GM12864 (cell line): ENCODE results near the gene CACNA2D3.

Source experiments
- DNase-seq: peaks from one replicate; pipeline ENCODE4 v3.0.0-alpha.2; 2011; ENCODE audit warnings: low read depth
- H3K4me3 ChIP-seq: 2 replicates; pipeline ENCODE4 v1.5.1; 2011; ENCODE audit warnings: mild to moderate bottlenecking, low read depth, low read length, control low read depth
- TF ChIP-seq, protein P1 (sequence below): IDR thresholded peaks from 2 replicates; pipeline ENCODE4 v1.5.1; 2011; ENCODE audit warnings: low read depth, mild to moderate bottlenecking, moderate library complexity, low read length, control low read depth, inconsistent platforms; ENCODE audit errors: missing control alignments

The CACNA2D3 gene

DNA sequence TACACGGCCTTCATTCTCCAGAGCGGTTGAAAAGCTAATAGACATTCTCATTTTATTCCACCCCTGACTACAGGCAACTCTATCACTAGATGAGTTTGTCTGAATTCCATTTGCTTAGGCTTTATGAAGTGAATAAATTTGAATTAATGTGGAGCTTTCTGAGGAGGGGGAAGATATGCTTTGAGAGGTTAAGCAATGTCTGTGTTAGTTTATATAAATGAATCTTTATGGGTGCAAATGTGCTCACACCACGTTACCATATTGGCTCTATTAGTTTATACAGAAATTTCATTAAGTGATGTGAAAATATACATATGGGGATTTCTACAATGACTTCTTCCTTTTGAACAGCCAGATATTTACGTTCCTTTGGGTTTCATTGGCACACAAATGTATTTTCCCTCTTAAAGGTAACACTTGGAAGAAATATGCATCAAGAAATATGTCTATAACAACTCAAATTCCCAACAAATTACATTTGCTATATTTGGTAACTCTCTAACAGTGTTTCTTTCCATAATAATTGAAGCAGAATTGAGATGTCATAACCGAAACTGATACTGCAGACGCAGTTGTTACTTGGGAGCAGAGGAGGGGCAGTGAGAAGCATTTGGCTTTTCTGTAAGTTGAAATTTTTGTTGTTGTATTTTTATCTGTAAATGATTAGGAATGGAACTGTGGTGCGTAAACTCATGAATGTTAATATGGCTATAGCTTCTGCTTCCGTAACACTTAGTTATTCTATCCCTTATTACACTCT is 359.4 kb downstream of the CACNA2D3 start:
- H3K4me3 ChIP-seq: no peak overlapping the region
- TF ChIP-seq, protein P1, sequence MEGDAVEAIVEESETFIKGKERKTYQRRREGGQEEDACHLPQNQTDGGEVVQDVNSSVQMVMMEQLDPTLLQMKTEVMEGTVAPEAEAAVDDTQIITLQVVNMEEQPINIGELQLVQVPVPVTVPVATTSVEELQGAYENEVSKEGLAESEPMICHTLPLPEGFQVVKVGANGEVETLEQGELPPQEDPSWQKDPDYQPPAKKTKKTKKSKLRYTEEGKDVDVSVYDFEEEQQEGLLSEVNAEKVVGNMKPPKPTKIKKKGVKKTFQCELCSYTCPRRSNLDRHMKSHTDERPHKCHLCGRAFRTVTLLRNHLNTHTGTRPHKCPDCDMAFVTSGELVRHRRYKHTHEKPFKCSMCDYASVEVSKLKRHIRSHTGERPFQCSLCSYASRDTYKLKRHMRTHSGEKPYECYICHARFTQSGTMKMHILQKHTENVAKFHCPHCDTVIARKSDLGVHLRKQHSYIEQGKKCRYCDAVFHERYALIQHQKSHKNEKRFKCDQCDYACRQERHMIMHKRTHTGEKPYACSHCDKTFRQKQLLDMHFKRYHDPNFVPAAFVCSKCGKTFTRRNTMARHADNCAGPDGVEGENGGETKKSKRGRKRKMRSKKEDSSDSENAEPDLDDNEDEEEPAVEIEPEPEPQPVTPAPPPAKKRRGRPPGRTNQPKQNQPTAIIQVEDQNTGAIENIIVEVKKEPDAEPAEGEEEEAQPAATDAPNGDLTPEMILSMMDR: no peak
- no peak for DNase-seq

DNA sequence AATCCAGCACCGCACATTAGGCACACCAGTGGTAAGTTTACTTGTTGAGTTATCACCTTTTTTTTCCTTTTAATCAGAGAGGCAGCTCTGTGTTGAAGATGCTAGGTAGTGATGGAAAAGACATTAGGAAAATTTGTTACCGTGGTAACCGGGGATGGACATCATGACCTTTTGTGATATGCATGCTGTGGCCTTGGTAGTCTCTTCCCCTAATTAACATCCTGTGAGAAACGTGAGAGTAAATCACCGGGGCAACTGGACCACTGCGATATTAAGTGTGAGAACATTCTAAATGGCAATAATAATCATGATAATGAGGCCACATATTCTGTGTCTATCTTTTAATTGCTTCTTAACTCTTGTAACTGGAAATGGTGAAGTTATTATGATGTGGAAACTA is 362.0 kb downstream of the CACNA2D3 start:
- TF ChIP-seq, protein P1: no peak
- no peak overlapping the region for H3K4me3 ChIP-seq
- no peak for DNase-seq

DNA sequence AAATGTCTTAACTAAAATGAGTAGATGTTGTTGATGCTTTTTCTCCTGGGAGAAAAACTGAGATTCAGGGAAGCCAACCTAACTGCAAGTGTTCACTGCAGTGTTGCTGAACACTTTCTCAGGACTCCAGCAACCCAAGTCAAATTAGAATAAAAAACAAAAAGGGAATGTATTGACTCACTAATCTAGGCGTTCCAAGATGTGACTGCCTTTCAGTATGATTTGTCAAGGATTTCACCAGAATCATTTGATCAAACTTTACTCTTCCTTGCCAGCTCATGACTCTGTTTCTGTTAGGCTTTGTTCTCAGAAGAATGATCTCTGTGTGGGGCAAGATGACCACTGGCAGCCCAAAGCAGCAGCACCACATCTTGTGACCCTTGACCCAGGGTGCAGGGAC is 364.0 kb downstream of the CACNA2D3 start:
- TF ChIP-seq, protein P1: no peak

DNA sequence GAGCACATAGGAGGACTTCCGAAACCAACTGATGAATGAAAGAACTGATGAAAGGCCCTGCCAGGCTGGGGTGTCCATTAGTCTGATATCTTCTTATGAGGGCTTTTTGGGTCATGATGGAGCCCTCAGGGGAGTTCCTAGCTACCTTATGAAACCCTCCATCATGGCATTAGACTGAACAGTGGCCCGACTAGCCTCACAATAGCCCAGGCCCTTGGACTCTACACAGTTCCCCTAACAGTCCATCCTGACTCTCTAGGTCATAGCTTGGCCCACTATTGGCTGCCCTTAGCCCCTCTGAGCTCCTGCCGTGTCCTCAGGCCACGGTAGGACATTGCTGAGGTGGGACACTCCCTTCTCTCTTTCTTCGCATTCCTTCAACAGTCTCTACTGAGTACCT is 365.9 kb downstream of the CACNA2D3 start:
- H3K4me3 ChIP-seq: no peak overlapping the region
- no peak for DNase-seq
- TF ChIP-seq, protein P1: no peak

More for the DNA sequence above, 364.0 kb downstream of the CACNA2D3 start:
- no peak overlapping the region for H3K4me3 ChIP-seq
- no peak for DNase-seq

DNA sequence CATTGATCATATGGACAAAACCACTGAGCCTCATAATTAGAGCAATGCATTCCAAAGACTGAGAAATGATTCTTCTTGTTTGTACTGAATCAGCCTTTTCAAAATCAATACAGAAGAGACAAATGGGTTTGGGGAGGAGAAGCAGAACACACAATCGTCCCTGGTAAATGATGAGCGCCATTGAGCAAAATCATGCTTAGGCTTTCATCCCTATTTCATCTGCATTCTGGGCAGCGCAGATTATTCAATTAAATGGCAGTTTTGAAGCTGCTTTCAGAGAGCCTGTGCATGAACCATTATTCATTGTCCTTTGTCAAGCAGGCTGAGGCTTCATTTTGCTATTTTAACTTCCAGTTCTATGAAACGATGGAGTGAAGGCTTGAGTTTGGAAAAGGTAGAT is 371.9 kb downstream of the CACNA2D3 start:
- H3K4me3 ChIP-seq: no peak overlapping the region
- DNase-seq: no peak
- TF ChIP-seq, protein P1: no peak

DNA sequence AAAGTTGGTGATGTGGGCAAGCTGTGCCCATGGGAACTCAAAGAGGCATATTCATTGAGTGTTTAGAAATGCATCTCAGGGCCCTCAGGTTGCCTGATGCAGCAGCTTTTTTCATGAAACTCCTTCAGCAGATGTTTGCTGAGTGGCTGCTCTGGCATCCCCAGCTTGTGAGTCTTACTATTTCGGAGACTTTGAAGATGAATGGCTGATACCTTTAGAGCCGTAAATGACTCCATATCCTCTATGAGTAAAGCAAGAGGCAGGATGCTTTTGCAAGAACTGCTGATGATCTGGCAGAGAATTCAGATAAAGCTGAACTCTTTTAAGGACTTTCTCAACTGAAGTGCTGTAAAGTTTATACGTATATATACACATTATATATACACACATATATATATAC is 384.3 kb downstream of the CACNA2D3 start:
- DNase-seq: no peak
- TF ChIP-seq, protein P1: no peak
- no peak overlapping the region for H3K4me3 ChIP-seq

DNA sequence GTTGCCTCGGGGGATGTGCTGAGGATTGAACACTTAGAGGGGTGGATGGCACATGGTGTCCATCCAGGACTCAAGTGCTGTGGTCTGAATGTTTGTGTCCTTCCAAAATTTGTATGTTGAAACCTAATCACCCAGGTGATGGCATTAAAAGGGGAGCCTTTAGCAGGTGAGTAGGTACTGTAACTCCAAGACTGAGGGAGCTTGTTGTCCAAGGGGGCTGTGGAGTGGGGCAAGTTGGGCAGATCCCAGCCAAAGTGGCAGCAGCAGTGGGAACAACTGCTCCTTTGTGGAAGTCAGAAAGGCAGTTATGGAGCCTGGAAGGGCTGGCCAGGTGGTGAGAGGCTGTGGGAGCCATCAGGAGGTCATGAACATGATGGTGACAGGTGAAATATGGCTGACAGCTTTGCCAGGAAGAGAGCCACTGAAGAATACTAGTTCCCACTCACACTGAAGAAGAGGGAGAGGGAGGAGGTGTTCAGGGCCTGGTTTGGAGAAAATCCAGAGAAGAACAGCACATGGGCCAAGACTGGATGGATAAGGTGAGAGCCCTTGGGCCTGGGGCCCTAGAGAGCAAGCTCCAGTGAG is 385.6 kb downstream of the CACNA2D3 start:
- H3K4me3 ChIP-seq: no peak overlapping the region
- DNase-seq: no peak
- TF ChIP-seq, protein P1: no peak
